Right lobe of liver (tissue), 6 donors: ENCODE measurements around the gene LAMA1. TPM values are rescaled to one million over a fixed set of nuclear protein-coding genes. Genes with fewer than 3 reads are reported as not detected.

Experiments
- ATAC-seq, 4 donors: fragments of 200-7000 bp; cut with Tn5 transposase; one replicate each; pipeline ENCODE4 v1.9.1; 2020; ENCODE audit warnings: mild to moderate bottlenecking in 4 of 4, moderate library complexity in 4 of 4
- DNase-seq, 3 donors: peaks; one replicate each; pipeline ENCODE4 v3.0.0-alpha.2; 2020
- H3K27ac ChIP-seq, 3 donors: fragments of 200-600 bp; one replicate each; pipeline ENCODE4 v1.8.0; 2022
- H3K27me3 ChIP-seq, 2 donors: fragments of 200-600 bp; one replicate each; pipeline ENCODE4 v1.8.0; 2022
- H3K36me3 ChIP-seq, 4 donors: fragments of 200-600 bp; sonication (generic) in 1 of 4; one replicate each; pipeline versions ENCODE4 v1.5.1 to v1.8.0; 2017 to 2022; ENCODE audit warnings: control low read depth in 1 of 4
- H3K4me1 ChIP-seq, 4 donors: fragments of 200-600 bp; sonication (generic) in 1 of 4; one replicate each; pipeline versions ENCODE4 v1.5.1 to v1.8.0; 2017 to 2022; ENCODE audit warnings: control low read depth in 1 of 4
- H3K4me3 ChIP-seq, 3 donors: fragments of 200-600 bp; one replicate each; pipeline ENCODE4 v1.8.0; 2022
- H3K9me3 ChIP-seq, 4 donors: fragments of 200-600 bp; sonication (generic) in 1 of 4; one replicate each; pipeline versions ENCODE4 v1.5.1 to v1.8.0; 2017 to 2022; ENCODE audit warnings: control low read depth in 1 of 4
- POLR2A ChIP-seq: fragments of 450-650 bp; IDR thresholded peaks from one replicate; pipeline ENCODE4 v1.6.1; 2017; ENCODE audit warnings: antibody characterized with exemption, mild to moderate bottlenecking
- WGBS: methylation state at CpG from one replicate; pipeline ENCODE4 v1.1.6; 2018; ENCODE audit warnings: low coverage, low lambda C conversion rate; ENCODE audit not compliant: insufficient coverage; ENCODE audit errors: missing lambda C conversion rate; 5-methylcytosine and 5-hydroxymethylcytosine counted together
- intact Hi-C, 2 donors: fragments of 100-400 bp; cut with DNase I; formaldehyde crosslinking; loops; one replicate each; pipeline versions ENCODE4 v1.11.2 to v1.14.1; 2022
- total RNA-seq, 6 experiments: library from RNA; depleted of rRNA in 2 of 6; stranded (reverse); fragments of >200 nt in 2 of 6; fragmentation: NEBNext Ultra II Directional in 3 of 6; extraction: Animal tissue kit (Norgen Biotek cat#: 25700) in 3 of 6; gene quantifications; one replicate each; pipeline versions ENCODE4 v1.1.0 to v1.2.4, GENCODE V29; 2016 to 2023
- TF ChIP-seq, protein P1 (sequence below), 4 donors: fragments of 200-600 bp in 3 of 4; fragments of 450-650 bp in 1 of 4; IDR thresholded peaks; one replicate each; pipeline versions ENCODE4 v1.5.1 to v1.8.0; 2016 to 2022; ENCODE audit warnings: antibody characterized with exemption in 4 of 4, mild to moderate bottlenecking in 2 of 4
- donor health status: DM: no; HTN: yes; CAD: no.
- donor health status: DM: no; HTN: no; CAD: no.
- donor health status: DM: no; HTN: no; CAD: no.
- donor health status: DM: no; HTN: yes; CAD: no.
- donor health status: DM: no; HTN: yes; CAD: no.

Gene LAMA1
- total RNA-seq, 6 experiments from 2014 or later, result 0.06 to 0.56 (median 0.29) TPM

DNA sequence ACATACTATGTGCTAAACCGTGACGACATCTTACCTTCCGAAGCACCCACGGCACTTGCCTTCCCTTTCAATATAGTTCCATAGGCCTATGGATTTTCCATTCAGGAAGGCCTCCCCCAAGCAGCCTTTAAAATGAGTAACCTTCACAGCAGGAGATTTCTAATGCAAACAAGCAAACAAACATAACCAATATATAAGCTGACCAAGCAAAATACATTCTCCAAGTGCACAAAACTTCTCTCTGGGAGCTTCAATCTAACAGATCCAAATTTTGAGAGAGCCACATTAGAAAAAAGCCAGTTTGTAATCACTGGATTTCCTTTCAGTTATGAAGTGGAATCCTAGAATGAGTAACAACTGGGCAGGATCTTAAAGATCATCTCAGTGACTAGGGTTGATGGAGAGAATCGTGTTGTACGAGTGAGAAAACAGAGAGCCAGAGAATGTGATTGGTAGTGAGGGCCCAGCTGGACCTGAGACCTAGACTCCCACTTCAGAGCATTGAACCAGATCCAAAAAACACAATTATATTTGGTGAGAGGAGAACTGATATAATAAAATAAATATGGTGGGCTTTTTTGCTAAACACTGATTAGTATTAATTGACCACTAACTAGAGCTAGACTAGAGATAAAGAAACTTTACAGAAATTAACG lies 145.6 kb downstream of the LAMA1 start:
- Histone ChIP-seq H3K4me1 (no peaks in the 10 kb centered on the region), H3K27me3 (no peaks in the 10 kb centered on the region), H3K4me3 (no peak overlapping the region), H3K36me3 (no peaks in the 10 kb centered on the region), H3K27ac (no peak overlapping the region), H3K9me3 (no peaks in the 10 kb centered on the region)
- intact Hi-C loops, result no loop called here
- WGBS, result 74% methylated on average over 7 of the region's 7 CpGs
- DNase-seq (no peak), ATAC-seq (no peak)
- TF ChIP-seq, protein P1, sequence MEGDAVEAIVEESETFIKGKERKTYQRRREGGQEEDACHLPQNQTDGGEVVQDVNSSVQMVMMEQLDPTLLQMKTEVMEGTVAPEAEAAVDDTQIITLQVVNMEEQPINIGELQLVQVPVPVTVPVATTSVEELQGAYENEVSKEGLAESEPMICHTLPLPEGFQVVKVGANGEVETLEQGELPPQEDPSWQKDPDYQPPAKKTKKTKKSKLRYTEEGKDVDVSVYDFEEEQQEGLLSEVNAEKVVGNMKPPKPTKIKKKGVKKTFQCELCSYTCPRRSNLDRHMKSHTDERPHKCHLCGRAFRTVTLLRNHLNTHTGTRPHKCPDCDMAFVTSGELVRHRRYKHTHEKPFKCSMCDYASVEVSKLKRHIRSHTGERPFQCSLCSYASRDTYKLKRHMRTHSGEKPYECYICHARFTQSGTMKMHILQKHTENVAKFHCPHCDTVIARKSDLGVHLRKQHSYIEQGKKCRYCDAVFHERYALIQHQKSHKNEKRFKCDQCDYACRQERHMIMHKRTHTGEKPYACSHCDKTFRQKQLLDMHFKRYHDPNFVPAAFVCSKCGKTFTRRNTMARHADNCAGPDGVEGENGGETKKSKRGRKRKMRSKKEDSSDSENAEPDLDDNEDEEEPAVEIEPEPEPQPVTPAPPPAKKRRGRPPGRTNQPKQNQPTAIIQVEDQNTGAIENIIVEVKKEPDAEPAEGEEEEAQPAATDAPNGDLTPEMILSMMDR (IDR thresholded peaks at IDR 0.05), result no peak
- TF ChIP-seq POLR2A, result no peak

DNA sequence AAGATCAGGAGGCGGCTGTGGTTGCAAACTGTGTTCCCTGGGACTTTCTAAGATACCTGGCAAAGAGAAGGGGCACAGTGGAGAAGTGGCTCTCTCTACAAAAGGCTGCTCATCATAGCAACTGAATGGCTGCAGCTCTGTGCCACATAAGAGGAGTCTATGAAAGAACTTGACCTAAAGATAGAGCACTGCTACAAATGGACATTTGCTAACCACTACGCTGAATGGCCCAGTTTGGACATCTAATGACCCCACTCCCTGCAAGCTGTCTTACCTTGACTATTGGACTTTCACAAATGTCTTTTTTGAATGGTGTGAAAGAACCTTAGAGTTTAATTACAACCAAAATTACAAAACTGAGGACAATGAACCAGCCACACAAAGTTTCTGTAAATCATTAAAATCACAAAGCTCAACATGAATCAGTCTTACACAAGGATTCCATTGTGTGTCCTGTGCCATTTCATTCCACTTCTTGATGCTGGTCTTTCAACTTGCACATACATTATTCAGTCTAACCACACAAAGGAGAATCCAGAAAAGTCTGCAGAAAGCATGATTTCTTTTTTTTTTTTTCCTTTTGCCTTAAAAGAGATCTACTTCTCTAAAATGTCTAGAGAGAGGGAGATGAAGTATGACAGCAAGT lies 154.0 kb downstream of the LAMA1 start:
- DNase-seq, result no peak
- intact Hi-C loops, result no loop called here
- no peak overlapping the region for H3K4me3 ChIP-seq
- H3K27me3 ChIP-seq, result no peaks in the 10 kb centered on the region
- no peaks in the 10 kb centered on the region for H3K4me1 ChIP-seq
- no peaks in the 10 kb centered on the region for H3K9me3 ChIP-seq
- WGBS, result 78% methylated on average over 1 of the region's 2 CpGs
- no peak overlapping the region for H3K27ac ChIP-seq
- no peak for TF ChIP-seq POLR2A
- TF ChIP-seq, protein P1 (IDR thresholded peaks at IDR 0.05), result no peak
- no peaks in the 10 kb centered on the region for H3K36me3 ChIP-seq
- no peak for ATAC-seq

DNA sequence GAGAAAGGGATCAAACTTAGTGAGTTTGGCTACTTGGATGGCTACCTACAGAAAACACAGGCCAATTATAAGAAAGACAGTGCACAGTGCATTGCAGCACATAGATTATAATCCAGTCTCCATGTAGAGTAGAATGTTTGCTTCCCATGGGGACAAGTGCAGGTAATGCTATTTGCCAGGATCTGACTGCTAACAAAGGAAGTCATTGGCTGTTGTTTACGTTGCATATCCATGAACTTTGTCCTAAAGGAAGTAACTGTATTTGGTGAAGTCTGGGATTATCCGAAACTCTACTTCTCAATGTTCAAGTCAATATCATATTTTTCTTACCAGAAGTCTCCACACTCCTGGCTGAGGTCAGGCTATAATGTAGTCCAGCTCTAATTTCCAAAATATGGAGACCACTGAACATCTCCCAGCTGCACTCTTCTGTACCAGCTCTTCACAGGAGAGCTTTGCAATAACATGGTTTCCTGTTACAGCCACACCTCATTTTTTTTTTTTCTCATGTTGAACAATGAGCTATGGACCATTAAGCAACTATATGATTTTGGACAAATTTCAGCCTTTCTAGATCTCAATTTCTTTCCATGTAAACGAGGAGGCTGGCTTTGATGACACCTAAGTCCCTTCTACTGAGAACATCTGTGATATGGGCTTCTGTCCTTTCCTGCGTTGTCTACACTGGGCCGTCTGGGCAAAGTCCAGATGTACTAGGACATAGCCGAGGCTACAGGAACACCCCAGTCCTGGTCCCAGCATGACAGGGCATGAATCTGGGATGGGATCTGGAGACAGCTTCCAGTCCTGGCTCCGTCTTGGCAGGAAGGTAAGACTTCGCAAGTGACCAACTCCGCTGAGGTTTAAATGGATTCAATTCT lies 154.8 kb downstream of the LAMA1 start:
- 50% methylated on average over 7 of the region's 9 CpGs for WGBS
- H3K27ac ChIP-seq, result no peak overlapping the region
- intact Hi-C loops, result no loop called here
- DNase-seq (no peak), ATAC-seq (no peak)
- H3K9me3 ChIP-seq, result no peaks in the 10 kb centered on the region
- no peaks in the 10 kb centered on the region for H3K36me3 ChIP-seq
- no peaks in the 10 kb centered on the region for H3K4me1 ChIP-seq
- no peak for TF ChIP-seq POLR2A
- TF ChIP-seq, protein P1 (IDR thresholded peaks at IDR 0.05), result no peak
- H3K27me3 ChIP-seq, result no peaks in the 10 kb centered on the region
- no peak overlapping the region for H3K4me3 ChIP-seq

DNA sequence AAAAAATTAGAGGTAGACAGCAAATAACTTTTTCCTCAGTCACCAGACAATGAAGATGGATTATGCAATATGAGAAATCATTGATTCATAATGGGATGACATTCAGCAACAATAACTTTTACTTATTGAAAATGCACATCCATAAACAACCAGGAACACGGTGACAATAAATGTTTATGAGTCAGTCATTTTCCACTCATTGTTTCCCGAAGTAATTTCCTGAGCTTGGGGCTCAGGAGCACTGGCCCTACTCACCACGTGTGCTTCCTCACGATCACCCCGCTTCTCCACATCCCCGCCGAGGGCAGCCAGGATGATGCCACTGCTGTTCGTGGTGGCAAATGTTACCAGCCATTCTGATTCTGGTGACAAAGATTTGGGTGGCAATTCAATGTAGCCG lies 156.3 kb downstream of the LAMA1 start:
- no peak for DNase-seq
- Histone ChIP-seq H3K27ac (no peak overlapping the region), H3K9me3 (no peaks in the 10 kb centered on the region), H3K27me3 (no peaks in the 10 kb centered on the region), H3K4me1 (no peaks in the 10 kb centered on the region), H3K36me3 (no peaks in the 10 kb centered on the region), H3K4me3 (no peak overlapping the region)
- 75% methylated on average over 9 of the region's 9 CpGs for WGBS
- intact Hi-C loops, result no loop called here
- no peak for ATAC-seq
- TF ChIP-seq, protein P1 (IDR thresholded peaks at IDR 0.05), result no peak
- TF ChIP-seq POLR2A, result no peak
